Neural cell (in vitro differentiated cells): Measurements from ENCODE around the gene GREM1.

Experiments used
- CTCF ChIP-seq: fragments of 450-650 bp; IDR thresholded peaks from 2 replicates; pipeline ENCODE4 v1.5.1; 2014; ENCODE audit warnings: antibody characterized with exemption, mild to moderate bottlenecking, moderate library complexity; ENCODE audit not compliant: poor library complexity, severe bottlenecking
- REST ChIP-seq: IDR thresholded peaks from 2 replicates; pipeline ENCODE4 v1.6.1; 2012; ENCODE audit warnings: borderline replicate concordance

GRCh38 chr15:32692286-32692685 lies 25.5 kb upstream of the GREM1 start:
- TF ChIP-seq REST = no peak
- no peak for TF ChIP-seq CTCF
